B cell (primary cell): ENCODE data around the gene CHRNG.

Experiments used
- EZH2 ChIP-seq: IDR thresholded peaks from 2 replicates; pipeline ENCODE4 v1.6.1; 2012; ENCODE audit warnings: borderline replicate concordance, low read depth, mild to moderate bottlenecking, moderate library complexity, low read length; ENCODE audit not compliant: insufficient read depth, poor library complexity, severe bottlenecking
- TF ChIP-seq, protein P1 (sequence below): fragments of 200-600 bp; IDR thresholded peaks from one replicate; pipeline ENCODE4 v1.8.0; 2022; ENCODE audit warnings: antibody characterized with exemption, mild to moderate bottlenecking

DNA sequence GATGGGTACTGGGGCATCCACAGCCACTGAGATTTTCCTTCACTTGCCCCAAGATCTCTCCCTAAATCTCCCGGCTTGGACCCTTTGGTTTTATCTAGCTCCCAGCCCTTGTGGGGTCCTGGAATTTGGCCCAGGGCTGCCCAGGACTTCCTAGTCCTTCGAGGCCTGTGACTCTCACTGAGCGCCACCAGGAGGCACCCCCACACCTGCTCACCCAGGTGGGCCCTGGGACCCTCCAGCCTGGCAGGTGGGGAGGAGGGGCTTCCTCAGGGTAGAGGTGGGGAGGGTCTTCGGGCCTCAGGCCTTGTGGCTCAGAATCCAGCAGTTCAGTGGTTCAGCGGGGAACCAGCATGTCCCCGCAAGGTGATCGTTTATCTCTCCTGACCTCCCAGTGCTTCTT, 31.2 kb upstream of the CHRNG start:
- TF ChIP-seq, protein P1, sequence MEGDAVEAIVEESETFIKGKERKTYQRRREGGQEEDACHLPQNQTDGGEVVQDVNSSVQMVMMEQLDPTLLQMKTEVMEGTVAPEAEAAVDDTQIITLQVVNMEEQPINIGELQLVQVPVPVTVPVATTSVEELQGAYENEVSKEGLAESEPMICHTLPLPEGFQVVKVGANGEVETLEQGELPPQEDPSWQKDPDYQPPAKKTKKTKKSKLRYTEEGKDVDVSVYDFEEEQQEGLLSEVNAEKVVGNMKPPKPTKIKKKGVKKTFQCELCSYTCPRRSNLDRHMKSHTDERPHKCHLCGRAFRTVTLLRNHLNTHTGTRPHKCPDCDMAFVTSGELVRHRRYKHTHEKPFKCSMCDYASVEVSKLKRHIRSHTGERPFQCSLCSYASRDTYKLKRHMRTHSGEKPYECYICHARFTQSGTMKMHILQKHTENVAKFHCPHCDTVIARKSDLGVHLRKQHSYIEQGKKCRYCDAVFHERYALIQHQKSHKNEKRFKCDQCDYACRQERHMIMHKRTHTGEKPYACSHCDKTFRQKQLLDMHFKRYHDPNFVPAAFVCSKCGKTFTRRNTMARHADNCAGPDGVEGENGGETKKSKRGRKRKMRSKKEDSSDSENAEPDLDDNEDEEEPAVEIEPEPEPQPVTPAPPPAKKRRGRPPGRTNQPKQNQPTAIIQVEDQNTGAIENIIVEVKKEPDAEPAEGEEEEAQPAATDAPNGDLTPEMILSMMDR, result no peak
- TF ChIP-seq EZH2, result no peak
